Fibroblast of the aortic adventitia (primary cell): ENCODE measurements around the gene TRIM47. TPM values are rescaled to one million over a fixed set of nuclear protein-coding genes. Genes with fewer than 3 reads are reported as not detected.
"Not testable (repeated sequence)": the region's sequence is repeated elsewhere in the genome, so short reads cannot be mapped to it uniquely, and the experiment has no call there.

Experiments used
- DNase-seq: peaks from one replicate; pipeline ENCODE4 v3.0.0-alpha.2; 2010; ENCODE audit warnings: low read depth
- H3K4me3 ChIP-seq: 2 replicates; pipeline ENCODE4 v1.5.1; 2011; ENCODE audit warnings: low read depth, mild to moderate bottlenecking, control low read depth, low read length, moderate library complexity
- CTCF ChIP-seq: IDR thresholded peaks from 2 replicates; pipeline ENCODE4 v1.5.1; 2011; ENCODE audit warnings: mild to moderate bottlenecking, low read length, control low read depth, inconsistent platforms; ENCODE audit not compliant: insufficient read depth
- total RNA-seq: library from RNA; depleted of rRNA; stranded (reverse); fragments of >200 nt; gene quantifications from 2 replicates; pipeline ENCODE4 v1.2.3, GENCODE V29; 2012; ENCODE audit warnings: low replicate concordance

Gene TRIM47
- total RNA-seq, 1 donor: 20.9 TPM

- peak overlapping the region; percentile 28 for H3K4me3 ChIP-seq
- TF ChIP-seq CTCF: no peak
- no peak for DNase-seq
Measured at GRCh38 chr17:75853433-75853832, 24.9 kb downstream of the TRIM47 start.

- not testable (repeated sequence) for DNase-seq, H3K4me3 ChIP-seq
Measured at GRCh38 chr17:75851693-75851991, 26.7 kb downstream of the TRIM47 start.

- DNase-seq: no peak
- TF ChIP-seq CTCF: no peak
- H3K4me3 ChIP-seq: no peak overlapping the region
Measured at GRCh38 chr17:75850928-75851692, 27.3 kb downstream of the TRIM47 start.

GRCh38 chr17:75849724-75850123 is 28.7 kb downstream of the TRIM47 start:
- no peak for TF ChIP-seq CTCF
- DNase-seq: no peak
- H3K4me3 ChIP-seq: no peak overlapping the region

GRCh38 chr17:75849279-75849646 is 29.1 kb downstream of the TRIM47 start:
- no peak for DNase-seq
- TF ChIP-seq CTCF: no peak
- no peak overlapping the region for H3K4me3 ChIP-seq

GRCh38 chr17:75848523-75849278 is 29.7 kb downstream of the TRIM47 start:
- TF ChIP-seq CTCF: peak; percentile 72
- DNase-seq: peak; percentile 56
- no peak overlapping the region for H3K4me3 ChIP-seq

GRCh38 chr17:75847614-75848522 is 30.5 kb downstream of the TRIM47 start:
- no peak for DNase-seq
- TF ChIP-seq CTCF: no peak
- no peak overlapping the region for H3K4me3 ChIP-seq
